H1 (cell line): Measurements from ENCODE around the gene ZNF615. TPM values are rescaled to one million over a fixed set of nuclear protein-coding genes. Genes with fewer than 3 reads are reported as not detected.
A peak's percentile ranks its signal among the peaks of the same experiment; 100 is the strongest.

Experiments
- CHD7 ChIP-seq: fragments of 300-600 bp; sonication (generic); IDR thresholded peaks from 2 replicates; pipeline ENCODE4 v1.7.1; 2012; ENCODE audit warnings: low read length, moderate library complexity, mild to moderate bottlenecking, inconsistent platforms; ENCODE audit not compliant: insufficient replicate concordance
- GTF2F1 ChIP-seq: IDR thresholded peaks from 2 replicates; pipeline ENCODE4 v1.6.1; 2012; ENCODE audit warnings: low read depth, low read length, improper control_type of control experiment, borderline replicate concordance
- JUND ChIP-seq: IDR thresholded peaks from 2 replicates; pipeline ENCODE4 v1.6.1; 2011; ENCODE audit warnings: mild to moderate bottlenecking, improper control_type of control experiment, low read length
- NRF1 ChIP-seq: IDR thresholded peaks from 2 replicates; pipeline ENCODE4 v1.6.1; 2011; ENCODE audit warnings: mild to moderate bottlenecking, low read depth, low read length, improper control_type of control experiment
- RBBP5 ChIP-seq: IDR thresholded peaks from 2 replicates; pipeline ENCODE4 v1.7.1; 2012; ENCODE audit warnings: low read depth, mild to moderate bottlenecking, inconsistent platforms, low read length, moderate library complexity, borderline replicate concordance
- RNF2 ChIP-seq: fragments of 200-900, 300-1000 bp; sonication (generic); IDR thresholded peaks from 2 replicates; pipeline ENCODE4 v1.7.1; 2016; ENCODE audit warnings: borderline replicate concordance, low read depth, mild to moderate bottlenecking, antibody characterized with exemption, low read length; ENCODE audit not compliant: poor library complexity, severe bottlenecking; ENCODE audit errors: missing control alignments
- SAP30 ChIP-seq: fragments of 300-600 bp; sonication (generic); IDR thresholded peaks from 2 replicates; pipeline ENCODE4 v1.7.1; 2012; ENCODE audit warnings: low read length, moderate library complexity, mild to moderate bottlenecking, inconsistent platforms; ENCODE audit not compliant: insufficient read depth, insufficient replicate concordance
- SP1 ChIP-seq: IDR thresholded peaks from 2 replicates; pipeline ENCODE4 v1.6.1; 2011; ENCODE audit warnings: low read depth, low read length
- SP2 ChIP-seq: IDR thresholded peaks from 2 replicates; pipeline ENCODE4 v1.6.1; 2012; ENCODE audit warnings: mild to moderate bottlenecking, low read length, inconsistent platforms
- polyA plus RNA-seq, 7 experiments: library from polyadenylated mRNA; depleted of rRNA in 3 of 7; stranded (reverse) in 5 of 7; unstranded in 2 of 7; fragments of >200 nt in 5 of 7; fragments of 200-250 nt in 2 of 7; gene quantifications; 1 replicate in 5 of 7; 2 replicates in 1 of 7; 4 replicates in 1 of 7; pipeline versions ENCODE4 v1.2.1 to v1.2.3, GENCODE V29; 2011 to 2013; ENCODE audit warnings: missing spikeins in 2 of 7, mixed read lengths in 2 of 7
- total RNA-seq: library from RNA; stranded (reverse); fragmentation: NEBNext Ultra II Directional; extraction: Animal tissue kit (Norgen Biotek cat#: 25700); gene quantifications from 2 replicates; pipeline ENCODE4 v1.2.1, GENCODE V29; 2021

ZNF615 gene
- total and polyA plus RNA-seq, 2 of the 8 experiments (the other 6 are each of a cell fraction or from before 2014, with no cell fraction given), result 2.8 to 7.5 TPM

GRCh38 chr19:52048555-52049501, 40.8 kb upstream of the ZNF615 start, which contains the start of gene ZNF432 (continued):
- no peak for TF ChIP-seq CHD7
- peak; percentile 12 for TF ChIP-seq SAP30
- TF ChIP-seq SP2, result no peak
- no peak; the same call in 1 of the 2 replicates for TF ChIP-seq GTF2F1
- peak; percentile 94 for TF ChIP-seq RBBP5
- TF ChIP-seq JUND, result no peak
- no peak for TF ChIP-seq RNF2
- TF ChIP-seq NRF1, result no peak
- TF ChIP-seq SP1, result peak; percentile 55; the same call in 1 of the 2 replicates
